Tibial nerve (tissue), 4 donors: ENCODE data around the gene PSMA3.

Experiments
- CTCF ChIP-seq, 5 experiments: fragments of 200-600 bp in 3 of 5; fragments of 450-650 bp in 2 of 5; sonication (generic) in 3 of 5; IDR thresholded peaks; one replicate each; pipeline ENCODE4 v1.5.1; 2016 to 2019; ENCODE audit warnings: antibody characterized with exemption in 5 of 5, mild to moderate bottlenecking in 3 of 5, moderate library complexity in 2 of 5
- EP300 ChIP-seq, 2 donors: sonication (generic); formaldehyde crosslinking; IDR thresholded peaks; one replicate each; pipeline ENCODE4 v1.6.1; 2017; ENCODE audit warnings: antibody characterized with exemption in 2 of 2, mild to moderate bottlenecking in 1 of 2
- POLR2A ChIP-seq, 2 donors: fragments of 450-650 bp; IDR thresholded peaks; one replicate each; pipeline ENCODE4 v1.6.1; 2017; ENCODE audit warnings: antibody characterized with exemption in 2 of 2, mild to moderate bottlenecking in 2 of 2, moderate library complexity in 2 of 2

DNA sequence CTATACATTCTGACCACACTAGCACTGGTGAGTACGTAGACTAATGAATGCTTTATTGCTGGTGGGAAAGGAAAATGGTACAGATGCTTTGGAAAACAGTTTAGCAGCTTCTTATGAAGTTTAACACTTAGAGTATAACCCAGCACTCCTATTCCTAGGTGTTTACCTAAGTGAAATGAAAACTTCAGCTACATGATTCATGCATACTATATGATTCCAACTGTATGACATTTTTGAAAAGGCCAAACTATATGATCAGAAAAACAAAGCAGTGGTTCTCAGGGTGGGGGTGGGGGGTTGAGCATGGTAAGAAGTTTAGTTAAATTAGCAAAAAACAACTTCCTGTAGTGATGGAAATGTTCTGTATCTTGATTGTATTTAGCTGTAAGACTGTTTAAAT lies 31.6 kb downstream of the PSMA3 start:
- TF ChIP-seq CTCF (IDR thresholded peaks at IDR 0.05) (no peak), EP300 (IDR thresholded peaks at IDR 0.05) (no peak), POLR2A (IDR thresholded peaks at IDR 0.05) (no peak)
